ENCODE results near the gene COX6B1.

GRCh38 chr19:35655600-35655999 lies 7.5 kb downstream of the COX6B1 start:
- TF ChIP-seq CTCF (IDR thresholded peaks at IDR 0.05) = no peak
- TF ChIP-seq TCF7L2 (IDR thresholded peaks at IDR 0.05; ENCODE audit: low read depth, low read length) = no peak
- no peak for TF ChIP-seq SIN3A (IDR thresholded peaks at IDR 0.05; ENCODE audit: borderline replicate concordance, insufficient read depth, low read depth, low read length)
- no peak for TF ChIP-seq POLR2AphosphoS5 (IDR thresholded peaks at IDR 0.05; ENCODE audit: low read depth, low read length)
- no peak for TF ChIP-seq REST (IDR thresholded peaks at IDR 0.05; ENCODE audit: insufficient read depth in 1 of 2, low read depth in 2 of 2, low read length in 1 of 2)

All from Panc1 (cell line).